ENCODE measurements around the gene RAD51C. TPM values are rescaled to one million over a fixed set of nuclear protein-coding genes. Genes with fewer than 3 reads are reported as not detected.

The RAD51C gene
- total and polyA plus RNA-seq, 9 of the 15 experiments (the other 6 are each of a cell fraction or from before 2014, with no cell fraction given) = 93.9 to 341 (median 135) TPM

GRCh38 chr17:58658804-58659713 is 33.3 kb upstream of the RAD51C start (continued):
- TF ChIP-seq, protein P1, sequence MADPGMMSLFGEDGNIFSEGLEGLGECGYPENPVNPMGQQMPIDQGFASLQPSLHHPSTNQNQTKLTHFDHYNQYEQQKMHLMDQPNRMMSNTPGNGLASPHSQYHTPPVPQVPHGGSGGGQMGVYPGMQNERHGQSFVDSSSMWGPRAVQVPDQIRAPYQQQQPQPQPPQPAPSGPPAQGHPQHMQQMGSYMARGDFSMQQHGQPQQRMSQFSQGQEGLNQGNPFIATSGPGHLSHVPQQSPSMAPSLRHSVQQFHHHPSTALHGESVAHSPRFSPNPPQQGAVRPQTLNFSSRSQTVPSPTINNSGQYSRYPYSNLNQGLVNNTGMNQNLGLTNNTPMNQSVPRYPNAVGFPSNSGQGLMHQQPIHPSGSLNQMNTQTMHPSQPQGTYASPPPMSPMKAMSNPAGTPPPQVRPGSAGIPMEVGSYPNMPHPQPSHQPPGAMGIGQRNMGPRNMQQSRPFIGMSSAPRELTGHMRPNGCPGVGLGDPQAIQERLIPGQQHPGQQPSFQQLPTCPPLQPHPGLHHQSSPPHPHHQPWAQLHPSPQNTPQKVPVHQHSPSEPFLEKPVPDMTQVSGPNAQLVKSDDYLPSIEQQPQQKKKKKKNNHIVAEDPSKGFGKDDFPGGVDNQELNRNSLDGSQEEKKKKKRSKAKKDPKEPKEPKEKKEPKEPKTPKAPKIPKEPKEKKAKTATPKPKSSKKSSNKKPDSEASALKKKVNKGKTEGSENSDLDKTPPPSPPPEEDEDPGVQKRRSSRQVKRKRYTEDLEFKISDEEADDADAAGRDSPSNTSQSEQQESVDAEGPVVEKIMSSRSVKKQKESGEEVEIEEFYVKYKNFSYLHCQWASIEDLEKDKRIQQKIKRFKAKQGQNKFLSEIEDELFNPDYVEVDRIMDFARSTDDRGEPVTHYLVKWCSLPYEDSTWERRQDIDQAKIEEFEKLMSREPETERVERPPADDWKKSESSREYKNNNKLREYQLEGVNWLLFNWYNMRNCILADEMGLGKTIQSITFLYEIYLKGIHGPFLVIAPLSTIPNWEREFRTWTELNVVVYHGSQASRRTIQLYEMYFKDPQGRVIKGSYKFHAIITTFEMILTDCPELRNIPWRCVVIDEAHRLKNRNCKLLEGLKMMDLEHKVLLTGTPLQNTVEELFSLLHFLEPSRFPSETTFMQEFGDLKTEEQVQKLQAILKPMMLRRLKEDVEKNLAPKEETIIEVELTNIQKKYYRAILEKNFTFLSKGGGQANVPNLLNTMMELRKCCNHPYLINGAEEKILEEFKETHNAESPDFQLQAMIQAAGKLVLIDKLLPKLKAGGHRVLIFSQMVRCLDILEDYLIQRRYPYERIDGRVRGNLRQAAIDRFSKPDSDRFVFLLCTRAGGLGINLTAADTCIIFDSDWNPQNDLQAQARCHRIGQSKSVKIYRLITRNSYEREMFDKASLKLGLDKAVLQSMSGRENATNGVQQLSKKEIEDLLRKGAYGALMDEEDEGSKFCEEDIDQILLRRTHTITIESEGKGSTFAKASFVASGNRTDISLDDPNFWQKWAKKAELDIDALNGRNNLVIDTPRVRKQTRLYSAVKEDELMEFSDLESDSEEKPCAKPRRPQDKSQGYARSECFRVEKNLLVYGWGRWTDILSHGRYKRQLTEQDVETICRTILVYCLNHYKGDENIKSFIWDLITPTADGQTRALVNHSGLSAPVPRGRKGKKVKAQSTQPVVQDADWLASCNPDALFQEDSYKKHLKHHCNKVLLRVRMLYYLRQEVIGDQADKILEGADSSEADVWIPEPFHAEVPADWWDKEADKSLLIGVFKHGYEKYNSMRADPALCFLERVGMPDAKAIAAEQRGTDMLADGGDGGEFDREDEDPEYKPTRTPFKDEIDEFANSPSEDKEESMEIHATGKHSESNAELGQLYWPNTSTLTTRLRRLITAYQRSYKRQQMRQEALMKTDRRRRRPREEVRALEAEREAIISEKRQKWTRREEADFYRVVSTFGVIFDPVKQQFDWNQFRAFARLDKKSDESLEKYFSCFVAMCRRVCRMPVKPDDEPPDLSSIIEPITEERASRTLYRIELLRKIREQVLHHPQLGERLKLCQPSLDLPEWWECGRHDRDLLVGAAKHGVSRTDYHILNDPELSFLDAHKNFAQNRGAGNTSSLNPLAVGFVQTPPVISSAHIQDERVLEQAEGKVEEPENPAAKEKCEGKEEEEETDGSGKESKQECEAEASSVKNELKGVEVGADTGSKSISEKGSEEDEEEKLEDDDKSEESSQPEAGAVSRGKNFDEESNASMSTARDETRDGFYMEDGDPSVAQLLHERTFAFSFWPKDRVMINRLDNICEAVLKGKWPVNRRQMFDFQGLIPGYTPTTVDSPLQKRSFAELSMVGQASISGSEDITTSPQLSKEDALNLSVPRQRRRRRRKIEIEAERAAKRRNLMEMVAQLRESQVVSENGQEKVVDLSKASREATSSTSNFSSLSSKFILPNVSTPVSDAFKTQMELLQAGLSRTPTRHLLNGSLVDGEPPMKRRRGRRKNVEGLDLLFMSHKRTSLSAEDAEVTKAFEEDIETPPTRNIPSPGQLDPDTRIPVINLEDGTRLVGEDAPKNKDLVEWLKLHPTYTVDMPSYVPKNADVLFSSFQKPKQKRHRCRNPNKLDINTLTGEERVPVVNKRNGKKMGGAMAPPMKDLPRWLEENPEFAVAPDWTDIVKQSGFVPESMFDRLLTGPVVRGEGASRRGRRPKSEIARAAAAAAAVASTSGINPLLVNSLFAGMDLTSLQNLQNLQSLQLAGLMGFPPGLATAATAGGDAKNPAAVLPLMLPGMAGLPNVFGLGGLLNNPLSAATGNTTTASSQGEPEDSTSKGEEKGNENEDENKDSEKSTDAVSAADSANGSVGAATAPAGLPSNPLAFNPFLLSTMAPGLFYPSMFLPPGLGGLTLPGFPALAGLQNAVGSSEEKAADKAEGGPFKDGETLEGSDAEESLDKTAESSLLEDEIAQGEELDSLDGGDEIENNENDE (IDR thresholded peaks at IDR 0.05; ENCODE audit: low read depth, low read length) = no peak
- TF ChIP-seq NFYB (IDR thresholded peaks at IDR 0.05; ENCODE audit: extremely low read depth, insufficient read length) = no peak
- TF ChIP-seq USF1 (CRISPR knock-in tag; IDR thresholded peaks at IDR 0.05) = no peak
- no peak; the same call in 1 of the 2 replicates for TF ChIP-seq ZNF140 (CRISPR knock-in tag; IDR thresholded peaks at IDR 0.05)
- TF ChIP-seq RBM22 (IDR thresholded peaks at IDR 0.05; ENCODE audit: low read depth, low read length, poor library complexity, severe bottlenecking) = no peak
- TF ChIP-seq ZBED1 (IDR thresholded peaks at IDR 0.05) = peak; percentile 100
- no peak for TF ChIP-seq RAD51 (IDR thresholded peaks at IDR 0.05; ENCODE audit: borderline replicate concordance, low read depth)
- TF ChIP-seq NCOA4 (IDR thresholded peaks at IDR 0.05; ENCODE audit: partially characterized antibody) = peak; percentile 94
- TF ChIP-seq, protein P2, sequence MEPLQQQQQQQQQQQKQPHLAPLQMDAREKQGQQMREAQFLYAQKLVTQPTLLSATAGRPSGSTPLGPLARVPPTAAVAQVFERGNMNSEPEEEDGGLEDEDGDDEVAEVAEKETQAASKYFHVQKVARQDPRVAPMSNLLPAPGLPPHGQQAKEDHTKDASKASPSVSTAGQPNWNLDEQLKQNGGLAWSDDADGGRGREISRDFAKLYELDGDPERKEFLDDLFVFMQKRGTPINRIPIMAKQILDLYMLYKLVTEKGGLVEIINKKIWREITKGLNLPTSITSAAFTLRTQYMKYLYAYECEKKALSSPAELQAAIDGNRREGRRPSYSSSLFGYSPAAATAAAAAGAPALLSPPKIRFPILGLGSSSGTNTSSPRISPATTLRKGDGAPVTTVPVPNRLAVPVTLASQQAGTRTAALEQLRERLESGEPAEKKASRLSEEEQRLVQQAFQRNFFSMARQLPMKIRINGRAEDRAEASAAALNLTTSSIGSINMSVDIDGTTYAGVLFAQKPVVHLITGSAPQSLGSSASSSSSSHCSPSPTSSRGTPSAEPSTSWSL (CRISPR knock-in tag; IDR thresholded peaks at IDR 0.05; ENCODE audit: borderline replicate concordance) = no peak
- TF ChIP-seq EZH2 (IDR thresholded peaks at IDR 0.05; ENCODE audit: borderline replicate concordance, low read depth, low read length) = no peak
- peak; percentile 83 for TF ChIP-seq ZNF431 (CRISPR knock-in tag; IDR thresholded peaks at IDR 0.05)
- TF ChIP-seq PYGO2 (tag; IDR thresholded peaks at IDR 0.05) = peak; percentile 62
- TF ChIP-seq CAMTA2 (CRISPR knock-in tag; conservative IDR thresholded peaks at IDR 0.05) = peak; percentile 100
- TF ChIP-seq CBFA2T3 (IDR thresholded peaks at IDR 0.05) = peak; percentile 63

Data from K562 (cell line).